OCI-LY3 (cell line): Measurements from ENCODE around the gene FLYWCH1.

Experiments
- H2AFZ ChIP-seq: fragments of 200-600, 300-600 bp; shearing (Covaris generic); 2 replicates; pipeline ENCODE4 v1.6.0; 2014; ENCODE audit warnings: antibody characterized with exemption, low read depth, low read length
- H3K27ac ChIP-seq: fragments of 200-600, 300-600 bp; sonication (generic); 2 replicates; pipeline ENCODE4 v1.5.1; 2014; ENCODE audit warnings: mild to moderate bottlenecking, low read length, moderate library complexity, mixed read lengths
- H3K27me3 ChIP-seq: fragments of 200-600, 300-600 bp; sonication (generic); 2 replicates; pipeline ENCODE4 v1.6.1; 2014; ENCODE audit warnings: low read depth, low read length, mixed read lengths
- H3K36me3 ChIP-seq: fragments of 200-600, 300-600 bp; sonication (generic); replicated peaks from 2 replicates; pipeline ENCODE3; 2014; ENCODE audit warnings: low read depth, low read length, mixed read lengths
- H3K4me1 ChIP-seq: fragments of 300-600, 200-600 bp; sonication (generic); 2 replicates; pipeline ENCODE4 v1.6.1; 2014; ENCODE audit warnings: low read length, mixed read lengths
- H3K4me2 ChIP-seq: fragments of 200-600, 300-600 bp; sonication (generic); 2 replicates; pipeline ENCODE4 v1.6.1; 2014; ENCODE audit warnings: low read length, mixed read lengths
- H3K4me3 ChIP-seq: fragments of 300-600, 200-600 bp; sonication (generic); 2 replicates; pipeline ENCODE4 v1.5.1; 2014; ENCODE audit warnings: antibody characterized with exemption, mild to moderate bottlenecking, low read length, moderate library complexity
- H3K79me2 ChIP-seq: fragments of 300-600, 200-600 bp; shearing (Covaris generic); 2 replicates; pipeline ENCODE4 v1.6.1; 2014; ENCODE audit warnings: mild to moderate bottlenecking, low read length, mixed read lengths
- H3K9ac ChIP-seq: fragments of 300-600, 200-600 bp; shearing (Covaris generic); 2 replicates; pipeline ENCODE4 v1.6.0; 2014; ENCODE audit warnings: mild to moderate bottlenecking, low read length, moderate library complexity
- H3K9me3 ChIP-seq: fragments of 200-600, 300-600 bp; shearing (Covaris generic); 2 replicates; pipeline ENCODE4 v1.6.1; 2014; ENCODE audit warnings: low read length, mixed read lengths; ENCODE audit not compliant: insufficient read depth
- H4K20me1 ChIP-seq: fragments of 200-600, 300-600 bp; sonication (generic); 2 replicates; pipeline ENCODE4 v1.6.1; 2016; ENCODE audit warnings: low read length, mixed read lengths; ENCODE audit not compliant: insufficient read depth
- CTCF ChIP-seq: fragments of 200-600, 300-600 bp; sonication (generic); IDR thresholded peaks from 2 replicates; pipeline ENCODE4 v1.5.1; 2014; ENCODE audit warnings: antibody characterized with exemption, low read length, low read depth
- EZH2phosphoT487 ChIP-seq: fragments of 200-600 bp; shearing (Covaris generic); IDR thresholded peaks from 2 replicates; pipeline ENCODE4 v1.6.1; 2018; ENCODE audit warnings: antibody characterized with exemption, mixed run types, low read depth

FLYWCH1 gene

GRCh38 chr16:2933136-2933535, 21.4 kb downstream of the FLYWCH1 start:
- Histone ChIP-seq H3K27me3 (no peaks in the 10 kb centered on the region), H3K27ac (no peak overlapping the region), H3K4me1 (no peaks in the 10 kb centered on the region), H3K9me3 (no peaks in the 10 kb centered on the region), H2AFZ (no peak overlapping the region), H3K4me3 (no peak overlapping the region), H3K79me2 (no peaks in the 10 kb centered on the region), H4K20me1 (no peaks in the 10 kb centered on the region), H3K9ac (no peak overlapping the region), H3K4me2 (no peak overlapping the region), H3K36me3 (no peaks in the 10 kb centered on the region)
- TF ChIP-seq EZH2phosphoT487 (no peak), CTCF (no peak)

GRCh38 chr16:2933701-2934100, 22.0 kb downstream of the FLYWCH1 start:
- H3K36me3 ChIP-seq, result no peaks in the 10 kb centered on the region
- no peaks in the 10 kb centered on the region for H3K4me1 ChIP-seq
- H3K4me2 ChIP-seq, result no peak overlapping the region
- H4K20me1 ChIP-seq, result no peaks in the 10 kb centered on the region
- no peak overlapping the region for H2AFZ ChIP-seq
- TF ChIP-seq EZH2phosphoT487 (no peak), CTCF (no peak)
- no peak overlapping the region for H3K27ac ChIP-seq
- no peak overlapping the region for H3K9ac ChIP-seq
- no peak overlapping the region for H3K4me3 ChIP-seq
- H3K9me3 ChIP-seq, result no peaks in the 10 kb centered on the region
- H3K27me3 ChIP-seq, result no peaks in the 10 kb centered on the region
- H3K79me2 ChIP-seq, result no peaks in the 10 kb centered on the region

DNA sequence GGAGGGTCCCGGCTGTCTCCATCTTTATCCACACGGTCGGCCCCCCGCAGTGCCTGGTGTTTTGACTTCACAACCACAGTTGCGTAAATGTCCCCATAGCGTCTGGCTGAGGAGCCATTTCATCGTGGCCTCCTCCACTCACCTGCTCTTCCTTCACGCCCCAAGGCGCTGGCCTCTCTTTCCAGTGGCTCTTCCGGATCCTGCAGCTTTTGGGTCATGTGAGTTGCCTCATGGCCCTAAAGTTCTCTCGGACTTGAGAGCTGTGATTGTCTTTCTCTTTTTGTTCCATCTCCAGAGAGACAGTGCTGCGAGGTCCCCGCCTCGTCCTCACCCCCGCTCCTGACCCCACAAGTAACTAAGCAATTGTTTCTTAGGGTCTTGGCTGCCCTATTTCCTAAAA, 22.7 kb downstream of the FLYWCH1 start:
- Histone ChIP-seq H3K4me3 (no peak overlapping the region), H3K27ac (no peak overlapping the region), H2AFZ (no peak overlapping the region), H4K20me1 (no peaks in the 10 kb centered on the region), H3K27me3 (no peaks in the 10 kb centered on the region), H3K4me1 (no peaks in the 10 kb centered on the region), H3K36me3 (no peaks in the 10 kb centered on the region), H3K4me2 (no peak overlapping the region), H3K79me2 (no peaks in the 10 kb centered on the region), H3K9me3 (no peaks in the 10 kb centered on the region), H3K9ac (no peak overlapping the region)
- TF ChIP-seq EZH2phosphoT487 (no peak), CTCF (no peak)

- Histone ChIP-seq H3K36me3 (peaks cover 12% of the 10 kb centered on the region), H3K4me3 (no peak overlapping the region), H3K4me1 (peaks cover 3% of the 10 kb centered on the region; the same call in 1 of the 2 replicates), H3K27ac (no peak overlapping the region), H3K9ac (no peak overlapping the region), H2AFZ (no peak overlapping the region), H3K27me3 (no peaks in the 10 kb centered on the region), H4K20me1 (no peaks in the 10 kb centered on the region), H3K4me2 (no peak overlapping the region), H3K9me3 (no peaks in the 10 kb centered on the region), H3K79me2 (no peaks in the 10 kb centered on the region)
- TF ChIP-seq EZH2phosphoT487, result no peak
- TF ChIP-seq CTCF, result no peak
These were observed 24.8 kb downstream of the FLYWCH1 start for GRCh38 chr16:2936436-2937011.
